Spleen (tissue), 11 donors: ENCODE measurements around the gene LTB4R2. TPM values are rescaled to one million over a fixed set of nuclear protein-coding genes. Genes with fewer than 3 reads are reported as not detected.

ENCODE experiments used
- DNase-seq: peaks from one replicate; pipeline ENCODE4 v3.0.0-alpha.2; 2020
- H3K27ac ChIP-seq, 8 donors: fragments of 200-600 bp; sonication (generic) in 7 of 8; 1 replicate in 4 of 8; 2 replicates in 4 of 8; pipeline versions ENCODE4 v1.5.0 to v1.8.0; 2016 to 2021; ENCODE audit warnings: inconsistent platforms in 4 of 8, mild to moderate bottlenecking in 4 of 8, moderate library complexity in 1 of 8
- H3K27me3 ChIP-seq, 7 donors: fragments of 200-600 bp; sonication (generic) in 6 of 7; replicated peaks in 1 of 7; 1 replicate in 4 of 7; 2 replicates in 3 of 7; pipeline versions ENCODE4 v1.5.0 to v1.8.0; 2016 to 2021; ENCODE audit warnings: inconsistent platforms in 3 of 7, mild to moderate bottlenecking in 1 of 7
- H3K36me3 ChIP-seq, 6 donors: fragments of 200-600 bp; sonication (generic) in 5 of 6; 1 replicate in 4 of 6; 2 replicates in 2 of 6; pipeline versions ENCODE4 v1.5.0 to v1.8.0; 2016 to 2021; ENCODE audit warnings: inconsistent platforms in 2 of 6
- H3K4me1 ChIP-seq, 6 donors: fragments of 200-600 bp; sonication (generic) in 5 of 6; 1 replicate in 3 of 6; 2 replicates in 3 of 6; pipeline versions ENCODE4 v1.5.0 to v1.8.0; 2016 to 2021; ENCODE audit warnings: inconsistent platforms in 3 of 6
- H3K4me3 ChIP-seq, 8 donors: fragments of 200-600 bp; sonication (generic) in 7 of 8; 1 replicate in 4 of 8; 2 replicates in 4 of 8; pipeline versions ENCODE4 v1.5.0 to v1.8.0; 2016 to 2021; ENCODE audit warnings: inconsistent platforms in 4 of 8, mild to moderate bottlenecking in 4 of 8, moderate library complexity in 2 of 8
- H3K9me3 ChIP-seq, 8 donors: fragments of 200-600 bp; sonication (generic) in 7 of 8; 1 replicate in 4 of 8; 2 replicates in 4 of 8; pipeline versions ENCODE4 v1.5.0 to v1.8.0; 2016 to 2021; ENCODE audit warnings: inconsistent platforms in 4 of 8
- CTCF ChIP-seq, 11 experiments: fragments of 200-600 bp in 7 of 11; fragments of 450-650 bp in 4 of 11; sonication (generic) in 4 of 11; IDR thresholded peaks in 8 of 11; conservative IDR thresholded peaks in 3 of 11; 1 replicate in 7 of 11; 2 replicates in 4 of 11; pipeline versions ENCODE4 v1.4.0 to v1.8.0; 2016 to 2021; ENCODE audit warnings: antibody characterized with exemption in 11 of 11, inconsistent platforms in 4 of 11, mild to moderate bottlenecking in 1 of 11
- POLR2A ChIP-seq, 3 donors: fragments of 450-650 bp; IDR thresholded peaks; one replicate each; pipeline ENCODE4 v1.5.1; 2017; ENCODE audit warnings: antibody characterized with exemption in 3 of 3, mild to moderate bottlenecking in 1 of 3
- POLR2AphosphoS5 ChIP-seq, 3 donors: sonication (generic); formaldehyde crosslinking; IDR thresholded peaks; one replicate each; pipeline ENCODE4 v1.5.1; 2017; ENCODE audit warnings: antibody characterized with exemption in 3 of 3
- WGBS, 5 donors: extraction: QIAGEN DNeasy Blood & Tissue Kit in 3 of 5; methylation state at CpG; one replicate each; pipeline versions ENCODE4 v1.1.5 to v1.1.7; 2013 to 2018; 5-methylcytosine and 5-hydroxymethylcytosine counted together
- intact Hi-C: fragments of 100-400 bp; cut with DNase I; formaldehyde crosslinking; loops from one replicate; pipeline ENCODE4 v1.15.0; 2023; ENCODE audit warnings: low total_unique reads
- polyA plus RNA-seq, 3 donors: library from polyadenylated mRNA; stranded (reverse); fragments of 200-250 nt; gene quantifications; one replicate each; pipeline ENCODE4 v1.2.1, GENCODE V29; 2013
- total RNA-seq, 7 donors: library from RNA; depleted of rRNA in 3 of 7; stranded (reverse); fragments of >200 nt in 3 of 7; fragmentation: NEBNext Ultra II Directional in 4 of 7; extraction: Animal tissue kit (Norgen Biotek cat#: 25700) in 4 of 7; gene quantifications; one replicate each; pipeline versions ENCODE4 v1.1.0 to v1.2.1, GENCODE V29; 2016 to 2021
- donor health status: healthy with polysubstance abuse.
- donor health status: DM: no; HTN: no; CAD: no; lungs with moderate emphysema.
- donor health status: DM: no; HTN: no; CAD: no.
- donor health status: Bipolar disorder and iron deficiency.
- donor health status: healthy.
- donor health status: DM: no; HTN: no; CAD: no.
- donor health status: DM: yes; HTN: yes; CAD: no.

LTB4R2 gene
- total and polyA plus RNA-seq, 10 donors = 0.83 to 32.3 (median 13.9) TPM

GRCh38 chr14:24292118-24292807, 17.7 kb upstream of the LTB4R2 start:
- TF ChIP-seq POLR2AphosphoS5 (IDR thresholded peaks at IDR 0.05) (peak in 2 of 3 donors; percentile 34 to 41), CTCF (IDR thresholded peaks at IDR 0.05 in 8 of 11, conservative IDR thresholded peaks at IDR 0.05 in 3 of 11) (no peak), POLR2A (IDR thresholded peaks at IDR 0.05) (no peak)
- DNase-seq = no peak
- H3K4me1 ChIP-seq = peaks cover 9 to 29% (median 14%) of the 10 kb centered on the region in 6 donors
- H3K27ac ChIP-seq = peak overlapping the region in 1 of 8 donors; percentile 17
- H3K27me3 ChIP-seq = no peaks in the 10 kb centered on the region
- H3K4me3 ChIP-seq = no peak overlapping the region
- no peaks in the 10 kb centered on the region for H3K9me3 ChIP-seq
- intact Hi-C loops = no loop called here
- peaks cover 3 to 82% (median 57%) of the 10 kb centered on the region in 6 donors for H3K36me3 ChIP-seq
- WGBS, 5 donors = 78 to 92% (median 88%) methylated on average over 11 of the region's 11 CpGs

GRCh38 chr14:24293525-24293924, 16.4 kb upstream of the LTB4R2 start:
- H3K4me1 ChIP-seq = peaks cover 17 to 42% (median 24%) of the 10 kb centered on the region in 6 donors
- intact Hi-C loops = no loop called here
- no peak for TF ChIP-seq POLR2AphosphoS5 (IDR thresholded peaks at IDR 0.05)
- TF ChIP-seq POLR2A (IDR thresholded peaks at IDR 0.05) = no peak
- no peak for TF ChIP-seq CTCF (IDR thresholded peaks at IDR 0.05 in 8 of 11, conservative IDR thresholded peaks at IDR 0.05 in 3 of 11)
- WGBS, 5 donors = 92 to 100% (median 97%) methylated on average over 2 of the region's 2 CpGs
- DNase-seq = no peak
- H3K9me3 ChIP-seq = no peaks in the 10 kb centered on the region
- no peak overlapping the region for H3K4me3 ChIP-seq
- H3K27ac ChIP-seq = no peak overlapping the region
- H3K27me3 ChIP-seq = no peaks in the 10 kb centered on the region
- peaks cover 3 to 82% (median 57%) of the 10 kb centered on the region in 6 donors for H3K36me3 ChIP-seq

DNA sequence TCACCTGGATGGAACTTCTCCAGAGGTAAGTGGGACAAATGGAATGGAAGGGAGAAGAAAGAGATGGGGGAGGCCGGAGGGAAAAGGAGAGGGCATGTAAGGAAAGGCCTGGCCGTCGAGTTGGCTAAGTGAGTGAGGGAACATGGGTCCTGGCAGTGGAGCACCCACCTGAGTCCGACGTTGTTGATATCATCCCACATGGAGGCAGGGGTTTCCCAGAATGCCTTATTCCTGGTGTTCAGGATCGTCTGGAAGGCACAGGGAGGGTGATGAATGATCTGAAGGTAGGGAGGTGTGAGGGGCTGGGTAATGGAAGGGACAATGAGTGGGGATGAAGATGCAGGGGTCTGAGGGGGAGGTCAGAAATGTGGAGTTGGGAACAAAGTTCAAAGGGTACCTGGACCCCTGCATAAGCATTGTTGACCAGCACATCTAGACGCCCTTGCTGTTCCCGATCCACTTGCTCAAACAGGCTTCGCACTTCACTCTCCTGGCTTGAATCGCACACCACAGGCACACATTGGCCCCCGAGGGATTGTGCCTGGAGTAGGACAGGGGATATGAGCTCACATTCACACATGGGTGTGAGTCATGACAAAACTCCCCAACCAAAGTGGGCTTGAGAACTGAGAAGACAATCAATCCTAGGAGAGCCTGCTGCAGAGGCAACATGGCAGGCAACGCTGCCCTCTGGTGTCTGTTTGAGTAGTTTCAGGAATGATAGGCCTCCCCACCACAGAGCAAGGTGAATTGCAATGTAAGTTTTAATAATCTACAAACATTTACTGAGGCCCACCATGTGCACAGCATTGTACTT, 13.4 kb upstream of the LTB4R2 start:
- 67 to 74% (median 69%) methylated on average over 12 of the region's 12 CpGs for WGBS, 5 donors
- TF ChIP-seq CTCF (IDR thresholded peaks at IDR 0.05 in 8 of 11, conservative IDR thresholded peaks at IDR 0.05 in 3 of 11) (peak; percentile 58 to 91 (median 80)), POLR2A (IDR thresholded peaks at IDR 0.05) (no peak), POLR2AphosphoS5 (IDR thresholded peaks at IDR 0.05) (peak in 2 of 3 donors; percentile 25 to 64)
- Histone ChIP-seq H3K4me3 (no peak overlapping the region), H3K36me3 (peaks cover 3 to 60% (median 34%) of the 10 kb centered on the region in 6 donors), H3K27me3 (no peaks in the 10 kb centered on the region), H3K9me3 (no peaks in the 10 kb centered on the region), H3K27ac (peak overlapping the region in 7 of 8 donors; percentile 0 to 62 (median 41)), H3K4me1 (peaks cover 31 to 57% (median 51%) of the 10 kb centered on the region in 6 donors)
- intact Hi-C loops = no loop called here
- DNase-seq = peak; percentile 88
